ENCODE data around the gene ITGA1.
"Not testable (repeated sequence)": the region's sequence is repeated elsewhere in the genome, so short reads cannot be mapped to it uniquely, and the experiment has no call there.

Gene ITGA1

DNA sequence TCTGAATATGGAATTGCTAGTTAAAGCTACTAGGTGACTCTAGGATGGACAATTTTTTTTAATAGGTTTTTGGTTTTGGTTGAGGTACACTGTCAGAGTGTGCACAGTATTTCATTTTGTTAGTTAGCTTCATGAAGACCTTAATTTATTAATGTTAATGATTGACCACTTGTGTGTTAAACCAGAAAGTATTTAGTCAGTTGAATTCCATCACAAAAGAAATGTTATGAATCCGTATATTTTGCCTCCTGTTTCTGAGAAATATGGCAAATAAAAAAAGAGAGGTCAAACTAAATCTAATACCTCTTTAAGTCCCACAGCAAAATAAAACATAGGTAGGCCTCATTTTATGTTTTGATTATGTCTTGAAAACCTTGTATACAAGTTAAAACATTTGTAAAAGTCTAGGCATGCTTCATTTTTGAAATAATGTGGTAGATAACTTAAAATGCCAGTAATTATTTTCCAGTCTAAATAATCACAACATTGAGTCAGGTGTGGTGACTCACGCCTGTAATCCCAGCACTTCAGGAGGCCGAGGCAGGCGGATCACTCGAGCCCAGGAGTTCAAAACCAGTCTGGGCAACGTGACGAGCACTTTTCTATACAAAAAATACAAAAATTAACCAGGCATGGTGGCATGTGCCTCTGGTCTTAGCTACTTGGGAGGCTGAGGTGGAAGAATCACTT is 50.8 kb downstream of the ITGA1 start:
- no peak for DNase-seq (ENCODE audit: extremely low read depth, low read depth)

DNA sequence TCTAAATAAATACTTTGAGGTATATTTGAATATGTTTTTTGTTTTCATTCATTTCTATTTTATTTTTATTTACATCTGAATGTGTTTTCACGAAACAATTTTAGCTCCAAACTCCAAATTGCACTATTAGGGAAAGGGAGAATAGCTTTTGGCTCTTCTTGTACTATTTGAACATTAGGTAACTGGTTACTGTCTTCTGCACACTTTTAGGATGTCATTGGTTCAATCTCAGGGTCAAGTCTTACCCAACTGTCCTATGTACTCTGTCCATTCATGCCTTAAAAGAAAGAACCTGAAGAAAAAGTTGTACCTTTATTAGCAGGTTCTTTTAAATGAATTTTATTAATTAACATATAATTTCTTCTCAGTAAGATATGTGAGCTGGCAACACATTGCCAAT is 51.6 kb downstream of the ITGA1 start:
- TF ChIP-seq, protein P1, sequence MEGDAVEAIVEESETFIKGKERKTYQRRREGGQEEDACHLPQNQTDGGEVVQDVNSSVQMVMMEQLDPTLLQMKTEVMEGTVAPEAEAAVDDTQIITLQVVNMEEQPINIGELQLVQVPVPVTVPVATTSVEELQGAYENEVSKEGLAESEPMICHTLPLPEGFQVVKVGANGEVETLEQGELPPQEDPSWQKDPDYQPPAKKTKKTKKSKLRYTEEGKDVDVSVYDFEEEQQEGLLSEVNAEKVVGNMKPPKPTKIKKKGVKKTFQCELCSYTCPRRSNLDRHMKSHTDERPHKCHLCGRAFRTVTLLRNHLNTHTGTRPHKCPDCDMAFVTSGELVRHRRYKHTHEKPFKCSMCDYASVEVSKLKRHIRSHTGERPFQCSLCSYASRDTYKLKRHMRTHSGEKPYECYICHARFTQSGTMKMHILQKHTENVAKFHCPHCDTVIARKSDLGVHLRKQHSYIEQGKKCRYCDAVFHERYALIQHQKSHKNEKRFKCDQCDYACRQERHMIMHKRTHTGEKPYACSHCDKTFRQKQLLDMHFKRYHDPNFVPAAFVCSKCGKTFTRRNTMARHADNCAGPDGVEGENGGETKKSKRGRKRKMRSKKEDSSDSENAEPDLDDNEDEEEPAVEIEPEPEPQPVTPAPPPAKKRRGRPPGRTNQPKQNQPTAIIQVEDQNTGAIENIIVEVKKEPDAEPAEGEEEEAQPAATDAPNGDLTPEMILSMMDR (IDR thresholded peaks at IDR 0.05; ENCODE audit: low read depth, low read length): no peak
- no peak for DNase-seq (ENCODE audit: extremely low read depth, low read depth)

More for the DNA sequence above, 50.8 kb downstream of the ITGA1 start:
- TF ChIP-seq, protein P1 (IDR thresholded peaks at IDR 0.05; ENCODE audit: low read depth, low read length): no peak

DNA sequence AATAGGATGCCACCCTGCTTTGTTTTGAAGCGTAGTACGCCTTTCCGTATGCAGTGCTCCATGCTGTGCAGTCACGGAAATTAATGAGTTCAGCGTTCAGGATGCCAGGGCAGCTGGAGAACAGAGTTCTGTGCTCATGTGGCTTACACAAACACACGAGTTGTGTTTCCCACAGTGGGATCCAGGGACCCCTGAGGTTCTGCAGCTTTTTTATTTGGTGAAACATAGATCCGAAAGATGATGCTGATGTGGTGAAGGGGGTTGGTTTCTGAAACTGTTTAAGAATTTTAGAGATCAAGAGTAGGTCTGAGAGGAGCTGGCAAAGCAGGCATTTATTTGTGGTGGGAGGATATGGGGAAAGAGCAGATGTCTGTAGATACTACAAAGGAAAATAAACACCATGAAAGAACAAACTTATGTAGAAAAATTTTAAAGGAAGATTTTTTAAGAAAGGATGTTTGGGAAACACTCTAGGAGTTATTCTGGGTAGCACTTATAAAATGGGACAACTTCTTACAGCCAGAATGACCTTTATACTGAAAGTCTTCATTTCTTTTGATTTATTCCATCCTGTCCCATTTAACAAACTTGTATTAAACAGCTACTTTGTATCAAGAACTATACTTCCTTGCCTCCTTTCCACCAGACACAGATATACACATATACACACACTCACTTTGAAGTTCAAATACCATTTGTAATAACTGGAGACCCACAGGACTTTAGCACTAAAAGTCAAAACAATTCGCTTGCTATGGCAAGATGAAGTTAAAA is 52.7 kb downstream of the ITGA1 start:
- DNase-seq (ENCODE audit: extremely low read depth, low read depth): no peak
- TF ChIP-seq, protein P1 (IDR thresholded peaks at IDR 0.05; ENCODE audit: low read depth, low read length): no peak

DNA sequence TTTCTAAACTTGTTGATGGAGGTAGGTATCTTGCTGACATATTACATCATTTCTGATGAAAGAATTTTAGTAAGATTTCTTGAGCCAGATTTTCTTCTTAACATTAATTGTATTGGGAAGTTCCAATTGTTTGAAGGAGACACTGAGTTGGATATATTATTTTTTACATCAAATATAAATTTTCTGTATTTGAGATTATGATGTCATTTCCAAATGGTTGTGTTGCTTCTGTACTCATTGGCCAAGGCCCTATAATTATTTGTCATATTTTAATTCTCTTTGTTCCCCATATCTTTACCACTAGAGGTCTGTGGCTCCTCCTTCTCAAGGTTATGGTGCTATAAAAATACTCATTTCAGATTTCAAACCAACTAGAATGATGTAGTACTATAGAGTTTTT is 53.4 kb downstream of the ITGA1 start:
- DNase-seq (ENCODE audit: extremely low read depth, low read depth): no peak
- TF ChIP-seq, protein P1 (IDR thresholded peaks at IDR 0.05; ENCODE audit: low read depth, low read length): no peak

DNA sequence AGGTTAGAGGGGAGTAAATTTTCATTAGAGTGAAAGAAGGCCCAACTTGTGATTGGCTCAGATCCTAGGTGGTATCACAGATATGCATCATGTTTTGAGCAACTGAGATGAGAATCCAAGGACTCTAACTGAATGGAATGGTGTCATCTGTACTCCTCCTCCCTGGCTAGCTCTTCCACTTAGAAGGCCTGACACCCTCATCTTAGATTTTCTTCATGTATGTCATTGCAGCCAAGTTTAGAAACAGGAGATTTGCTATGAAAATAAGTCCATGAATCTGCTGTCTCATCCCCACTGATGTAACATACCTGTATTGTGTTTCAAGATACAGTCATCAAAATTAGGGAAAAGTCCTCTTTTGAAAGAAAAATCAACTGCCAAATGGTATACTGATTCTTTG is 54.4 kb downstream of the ITGA1 start:
- TF ChIP-seq, protein P1 (IDR thresholded peaks at IDR 0.05; ENCODE audit: low read depth, low read length): no peak
- DNase-seq (ENCODE audit: extremely low read depth, low read depth): no peak

DNA sequence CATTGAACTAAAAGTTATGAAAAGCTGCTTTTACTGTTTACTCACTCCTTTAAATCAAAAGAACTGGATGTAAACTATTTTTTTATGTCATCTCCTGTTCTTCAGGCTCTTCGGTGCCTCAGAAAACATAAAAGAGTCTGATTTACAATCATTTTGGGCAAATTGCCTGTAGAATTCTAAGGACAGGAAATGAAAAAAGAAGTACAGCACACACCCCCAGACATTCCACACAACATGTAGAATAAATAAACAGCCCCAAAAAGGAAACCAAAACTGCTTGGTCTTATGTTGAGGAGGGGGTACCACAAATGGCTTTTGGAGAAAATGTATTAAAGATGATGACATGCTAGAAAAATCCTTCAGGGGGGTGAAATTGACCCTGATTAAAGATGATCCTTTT is 57.2 kb downstream of the ITGA1 start:
- TF ChIP-seq, protein P1 (IDR thresholded peaks at IDR 0.05; ENCODE audit: low read depth, low read length): no peak
- no peak for DNase-seq (ENCODE audit: extremely low read depth, low read depth)

DNA sequence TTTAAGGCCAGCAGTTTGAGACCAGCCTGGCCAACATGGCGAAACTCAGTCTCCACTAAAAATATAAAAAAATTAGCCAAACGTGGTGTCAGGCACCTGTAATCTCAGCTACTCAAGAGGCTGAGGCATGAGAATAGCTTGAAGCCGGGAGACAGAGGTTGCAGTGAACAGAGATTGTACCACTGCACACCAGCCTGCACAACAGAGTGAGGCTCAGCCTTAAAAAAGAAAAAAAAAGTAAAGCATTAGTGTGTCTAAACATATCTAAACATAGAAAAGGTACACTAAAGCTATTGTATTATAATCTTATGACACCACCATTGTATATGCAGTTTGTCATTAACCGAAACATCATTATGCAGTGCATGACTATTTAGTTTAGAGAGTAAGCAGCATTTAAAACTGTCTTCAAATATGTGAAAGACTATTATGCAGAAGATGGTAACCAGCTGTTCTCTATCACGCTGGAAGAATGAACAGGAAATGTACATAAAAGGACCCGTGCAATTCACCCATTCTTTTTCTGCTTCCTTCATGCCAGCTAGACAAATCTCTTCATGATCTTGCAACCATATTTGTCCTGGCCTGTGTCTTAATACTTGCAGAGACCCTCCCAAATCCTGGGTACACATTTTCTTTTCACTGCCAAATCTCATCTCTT is 58.6 kb downstream of the ITGA1 start:
- TF ChIP-seq, protein P1 (IDR thresholded peaks at IDR 0.05; ENCODE audit: low read depth, low read length): no peak
- no peak for DNase-seq (ENCODE audit: extremely low read depth, low read depth)

DNA sequence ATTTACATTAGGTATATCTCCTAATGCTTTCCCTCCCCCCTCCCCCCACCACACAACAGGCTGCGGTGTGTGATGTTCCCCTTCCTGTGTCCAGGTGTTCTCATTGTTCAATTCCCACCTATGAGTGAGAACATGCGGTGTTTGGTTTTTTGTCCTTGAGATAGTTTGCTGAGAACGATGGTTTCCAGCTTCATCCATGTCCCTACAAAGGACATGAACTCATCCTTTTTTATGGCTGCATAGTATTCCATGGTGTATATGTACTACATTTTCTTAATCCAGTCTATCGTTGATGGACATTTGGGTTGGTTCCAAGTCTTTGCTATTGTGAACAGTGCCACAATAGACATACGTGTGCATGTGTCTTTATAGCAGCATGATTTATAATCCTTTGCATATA is 61.0 kb downstream of the ITGA1 start:
- DNase-seq (ENCODE audit: extremely low read depth, low read depth): not testable (repeated sequence)

All from AG09319 (cell line).